Pancreas (tissue), 10 donors: ENCODE results near the gene DKK2. TPM values are rescaled to one million over a fixed set of nuclear protein-coding genes. Genes with fewer than 3 reads are reported as not detected.

Source experiments
- ATAC-seq, 4 donors: fragments of 200-7000 bp; cut with Tn5 transposase; one replicate each; pipeline versions ENCODE4 v1.8.0 to v1.9.1; 2020; ENCODE audit warnings: mild to moderate bottlenecking in 4 of 4, moderate library complexity in 4 of 4
- DNase-seq, 6 donors: peaks; one replicate each; pipeline ENCODE4 v3.0.0-alpha.2; 2020
- FAIRE-seq: peaks from 2 replicates; lab custom pipeline; 2012; peaks lifted over from hg19 to GRCh38; lab: Jason Lieb, UNC
- H3K27ac ChIP-seq, 4 donors: fragments of 200-600 bp; sonication (generic); 1 replicate in 3 of 4; 2 replicates in 1 of 4; pipeline versions ENCODE4 v1.5.0 to v1.8.0; 2020
- H3K27me3 ChIP-seq, 4 donors: fragments of 200-600 bp; one replicate each; pipeline ENCODE4 v1.8.0; 2021
- H3K36me3 ChIP-seq, 3 donors: fragments of 200-600 bp; sonication (generic) in 1 of 3; one replicate each; pipeline versions ENCODE4 v1.5.0 to v1.8.0; 2020 to 2021
- H3K4me1 ChIP-seq, 3 donors: fragments of 200-600 bp; one replicate each; pipeline ENCODE4 v1.8.0; 2021
- H3K4me3 ChIP-seq, 4 donors: fragments of 200-600 bp; sonication (generic) in 2 of 4; one replicate each; pipeline versions ENCODE4 v1.5.0 to v1.8.0; 2020 to 2021
- H3K9me3 ChIP-seq, 4 donors: fragments of 200-600 bp; one replicate each; pipeline ENCODE4 v1.8.0; 2021
- CTCF ChIP-seq, 4 donors: fragments of 200-600 bp; sonication (generic) in 3 of 4; IDR thresholded peaks; one replicate each; pipeline versions ENCODE4 v1.5.0 to v1.8.0; 2021; ENCODE audit warnings: antibody characterized with exemption in 4 of 4
- whole genome bisulfite sequencing, 2 donors: extraction: QIAGEN DNeasy Blood & Tissue Kit; methylation state at CpG; one replicate each; pipeline ENCODE4 v1.1.7; 2013; 5-methylcytosine and 5-hydroxymethylcytosine counted together
- intact Hi-C, 3 donors: fragments of 100-400 bp; cut with DNase I; formaldehyde crosslinking; loops; one replicate each; pipeline versions ENCODE4 v1.11.1 to v1.14.2; 2022
- polyA plus RNA-seq, 2 donors: library from polyadenylated mRNA; stranded (reverse); fragments of 200-250 nt; gene quantifications; one replicate each; pipeline ENCODE4 v1.2.3, GENCODE V29; 2013
- total RNA-seq, 6 donors: library from RNA; stranded (reverse); fragmentation: NEBNext Ultra II Directional in 4 of 6; extraction: Animal tissue kit (Norgen Biotek cat#: 25700) in 4 of 6; gene quantifications; one replicate each; pipeline versions ENCODE4 v1.2.1 to v1.2.4, GENCODE V29; 2021 to 2023
- donor health status: healthy with polysubstance abuse.
- donor health status: DM: no; HTN: no; CAD: no; lungs with moderate emphysema.
- donor health status: DM: no; HTN: no; CAD: no.
- donor health status: control.
- donor health status: control.
- donor health status: Bipolar disorder and iron deficiency.
- donor health status: DM: yes; HTN: yes; CAD: no.
- donor health status: DM: no; HTN: no; CAD: no.
- donor health status: DM: no; HTN: no; CAD: no.
- donor health status: DM: yes; HTN: yes; CAD: no.

Gene DKK2
- total and polyA plus RNA-seq, 8 donors, result 0.08 to 1.3 (median 0.13) TPM; not detected in 2

DNA sequence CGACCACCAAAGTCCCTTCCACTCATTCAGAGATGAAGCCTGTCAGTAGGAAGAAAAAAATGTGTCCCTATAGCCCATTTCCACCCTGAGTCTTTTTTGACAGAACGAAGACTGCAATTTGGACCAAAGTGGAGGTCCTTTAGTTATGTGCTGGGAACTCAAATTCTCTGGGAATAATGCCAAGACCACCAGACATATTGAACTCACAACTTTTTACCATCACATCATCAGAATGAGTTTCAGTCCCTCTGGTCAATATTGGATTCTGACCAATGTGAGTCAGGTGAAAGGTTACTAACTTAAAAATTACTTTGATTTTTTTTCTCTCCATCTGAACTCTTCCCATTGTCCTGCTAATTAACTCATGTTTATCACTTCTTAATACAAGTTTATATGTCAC is 128.9 kb downstream of the DKK2 start:
- WGBS, 2 donors, result 38 to 44% methylated on average over 2 of the region's 2 CpGs
- FAIRE-seq (no peak), ATAC-seq (no peak), DNase-seq (no peak)
- no peaks in the 10 kb centered on the region for H3K36me3 ChIP-seq
- no peaks in the 10 kb centered on the region for H3K27me3 ChIP-seq
- H3K4me3 ChIP-seq, result no peak overlapping the region
- no peaks in the 10 kb centered on the region for H3K9me3 ChIP-seq
- no peak overlapping the region for H3K27ac ChIP-seq
- TF ChIP-seq CTCF (IDR thresholded peaks at IDR 0.05), result no peak
- H3K4me1 ChIP-seq, result no peaks in the 10 kb centered on the region
- intact Hi-C loops, result no loop called here

GRCh38 chr4:106906728-106907127 is 129.4 kb downstream of the DKK2 start:
- ATAC-seq (no peak), FAIRE-seq (no peak), DNase-seq (no peak)
- no peaks in the 10 kb centered on the region for H3K36me3 ChIP-seq
- H3K4me3 ChIP-seq, result no peak overlapping the region
- H3K4me1 ChIP-seq, result no peaks in the 10 kb centered on the region
- no peaks in the 10 kb centered on the region for H3K27me3 ChIP-seq
- WGBS, 2 donors, result 49 to 56% methylated on average over 1 of the region's 1 CpG
- no peaks in the 10 kb centered on the region for H3K9me3 ChIP-seq
- intact Hi-C loops, result no loop called here
- no peak for TF ChIP-seq CTCF (IDR thresholded peaks at IDR 0.05)
- H3K27ac ChIP-seq, result no peak overlapping the region

- intact Hi-C loops, result no loop called here
- no peak overlapping the region for H3K27ac ChIP-seq
- no peaks in the 10 kb centered on the region for H3K9me3 ChIP-seq
- no peaks in the 10 kb centered on the region for H3K27me3 ChIP-seq
- peak in 1 of 4 donors; percentile 10 for TF ChIP-seq CTCF (IDR thresholded peaks at IDR 0.05)
- 31 to 37% methylated on average over 4 of the region's 4 CpGs for WGBS, 2 donors
- DNase-seq (no peak), ATAC-seq (no peak), FAIRE-seq (peak; percentile 49)
- H3K36me3 ChIP-seq, result no peaks in the 10 kb centered on the region
- no peak overlapping the region for H3K4me3 ChIP-seq
- no peaks in the 10 kb centered on the region for H3K4me1 ChIP-seq
These were observed 137.4 kb downstream of the DKK2 start for GRCh38 chr4:106898621-106899230.

GRCh38 chr4:106893903-106894302 is 142.2 kb downstream of the DKK2 start:
- no peak overlapping the region for H3K27ac ChIP-seq
- no peaks in the 10 kb centered on the region for H3K36me3 ChIP-seq
- intact Hi-C loops, result no loop called here
- WGBS, 2 donors, result 47 to 64% methylated on average over 3 of the region's 3 CpGs
- no peaks in the 10 kb centered on the region for H3K4me1 ChIP-seq
- FAIRE-seq (no peak), DNase-seq (peak in 1 of 6 donors; percentile 20), ATAC-seq (no peak)
- no peak overlapping the region for H3K4me3 ChIP-seq
- TF ChIP-seq CTCF (IDR thresholded peaks at IDR 0.05), result no peak
- no peaks in the 10 kb centered on the region for H3K27me3 ChIP-seq
- no peaks in the 10 kb centered on the region for H3K9me3 ChIP-seq

- TF ChIP-seq CTCF (IDR thresholded peaks at IDR 0.05), result no peak
- intact Hi-C loops, result no loop called here
- Histone ChIP-seq H3K27ac (no peak overlapping the region), H3K9me3 (no peaks in the 10 kb centered on the region), H3K4me1 (no peaks in the 10 kb centered on the region), H3K27me3 (no peaks in the 10 kb centered on the region), H3K4me3 (no peak overlapping the region), H3K36me3 (no peaks in the 10 kb centered on the region)
- FAIRE-seq, result no peak
- 75 to 76% methylated on average over 8 of the region's 8 CpGs for WGBS, 2 donors
- DNase-seq, result peak in 1 of 6 donors; percentile 26
- ATAC-seq, result no peak
These were observed 142.7 kb downstream of the DKK2 start for GRCh38 chr4:106893395-106893881.
